Putamen (tissue), 1 donor: ENCODE results near the gene PIP.
"Not testable (repeated sequence)": the region's sequence is repeated elsewhere in the genome, so short reads cannot be mapped to it uniquely, and the experiment has no call there.

Experiments
- DNase-seq: peaks from one replicate; pipeline ENCODE4 v3.0.0-alpha.2; 2016; ENCODE audit warnings: low spot score

PIP gene

GRCh38 chr7:143131781-143132180 lies at the start of gene PIP:
Gene PIP (plus strand): TSS chr7:143132077. CDS start chr7:143132117, 40 bp downstream.
- no peak for DNase-seq

GRCh38 chr7:143085109-143085508 lies 46.8 kb upstream of the PIP start:
- no peak for DNase-seq

GRCh38 chr7:143085610-143086009 lies 46.3 kb upstream of the PIP start:
- DNase-seq = not testable (repeated sequence)

- DNase-seq = not testable (repeated sequence)
These were observed 43.2 kb upstream of the PIP start for GRCh38 chr7:143088549-143089231.

- no peak for DNase-seq
These were observed 35.7 kb upstream of the PIP start for GRCh38 chr7:143096146-143096545.

- DNase-seq = not testable (repeated sequence)
These were observed 32.3 kb upstream of the PIP start for GRCh38 chr7:143099579-143099978.

GRCh38 chr7:143104759-143105158 lies 27.1 kb upstream of the PIP start:
- no peak for DNase-seq

GRCh38 chr7:143108019-143108418 lies 23.9 kb upstream of the PIP start:
- not testable (repeated sequence) for DNase-seq

GRCh38 chr7:143117395-143117794 lies 14.5 kb upstream of the PIP start:
- no peak for DNase-seq

GRCh38 chr7:143120691-143121405 lies 11.0 kb upstream of the PIP start:
- no peak for DNase-seq

GRCh38 chr7:143123326-143123725 lies 8.6 kb upstream of the PIP start:
- DNase-seq = not testable (repeated sequence)

GRCh38 chr7:143126146-143126545 lies 5.7 kb upstream of the PIP start:
- no peak for DNase-seq

- DNase-seq = no peak
These were observed 2.8 kb upstream of the PIP start for GRCh38 chr7:143129051-143129450.

GRCh38 chr7:143129477-143129876 lies 2.4 kb upstream of the PIP start:
- DNase-seq = no peak

- no peak for DNase-seq
These were observed 1.3 kb upstream of the PIP start for GRCh38 chr7:143130541-143130940.

- DNase-seq = no peak
These were observed 15.2 kb downstream of the PIP start for GRCh38 chr7:143147070-143147469.

- DNase-seq = no peak
These were observed 16.2 kb downstream of the PIP start for GRCh38 chr7:143148050-143148449.

- DNase-seq = no peak
These were observed 16.8 kb downstream of the PIP start for GRCh38 chr7:143148651-143149050.

- DNase-seq = not testable (repeated sequence)
These were observed 18.8 kb downstream of the PIP start for GRCh38 chr7:143150696-143151095.

- not testable (repeated sequence) for DNase-seq
These were observed 26.7 kb downstream of the PIP start for GRCh38 chr7:143158617-143159016.

- no peak for DNase-seq
These were observed 39.8 kb downstream of the PIP start for GRCh38 chr7:143171697-143172096.

- DNase-seq = no peak
These were observed 40.5 kb downstream of the PIP start for GRCh38 chr7:143172354-143172753.

- DNase-seq = no peak
These were observed 44.3 kb downstream of the PIP start for GRCh38 chr7:143176128-143176527.
